ENCODE results near the gene CCDC136. TPM values are rescaled to one million over a fixed set of nuclear protein-coding genes. Genes with fewer than 3 reads are reported as not detected.

Gene CCDC136
- total and polyA plus RNA-seq, 2 donors (not counting 1 experiment from before 2014, with no cell fraction given), result 8.3 to 12.1 TPM

DNA sequence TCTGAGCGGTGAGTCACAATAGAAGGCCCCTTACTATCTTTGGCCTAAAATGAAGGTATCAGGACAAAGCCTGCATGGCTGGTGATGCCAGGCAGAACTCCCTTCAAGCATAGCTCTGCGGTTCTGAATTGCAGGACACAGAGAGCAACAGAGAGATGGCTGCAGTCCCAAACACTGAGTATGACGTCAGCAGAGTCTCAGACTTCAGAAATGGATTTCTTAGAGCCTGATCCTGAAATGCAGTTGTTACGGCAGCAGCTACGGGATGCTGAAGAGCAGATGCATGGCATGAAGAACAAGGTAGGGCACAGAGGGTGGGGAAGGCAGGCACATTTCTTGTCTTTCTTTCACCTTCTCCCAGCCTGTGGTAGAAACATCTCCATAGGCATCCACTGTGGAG is 13.5 kb downstream of the CCDC136 start:
- DNase-seq (ENCODE audit: low read depth in 2 of 2), result no peak
- H3K9me3 ChIP-seq (ENCODE audit: control insufficient read depth, insufficient read depth, low read depth, low read length), result no peaks in the 10 kb centered on the region

DNA sequence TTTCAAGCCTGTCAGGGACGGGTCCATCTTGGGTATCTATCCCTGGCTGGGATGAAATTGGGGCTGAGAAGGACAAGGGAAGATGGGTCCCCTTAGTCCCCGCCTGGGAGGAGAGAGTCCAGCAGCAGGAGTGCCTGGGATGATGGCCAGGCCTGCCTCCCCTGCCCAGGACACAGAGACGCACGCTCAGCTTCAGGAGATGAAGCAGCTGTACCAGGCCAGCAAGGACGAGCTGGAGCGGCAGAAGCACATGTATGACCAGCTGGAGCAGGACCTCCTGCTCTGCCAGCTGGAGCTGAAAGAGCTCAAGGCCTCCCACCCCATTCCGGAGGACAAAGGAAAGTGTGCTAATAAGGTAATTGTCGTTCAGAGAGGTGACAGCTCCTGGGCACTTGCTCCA is 15.4 kb downstream of the CCDC136 start:
- no peak overlapping the region for H3K27ac ChIP-seq (ENCODE audit: insufficient read depth, low read length)
- no peak overlapping the region for H2AFZ ChIP-seq (ENCODE audit: low read length)
- no peaks in the 10 kb centered on the region for H4K20me1 ChIP-seq (ENCODE audit: control insufficient read depth, extremely low read depth, insufficient read depth, low read length)
- H3K9me3 ChIP-seq (ENCODE audit: control insufficient read depth, insufficient read depth, low read depth, low read length), result no peaks in the 10 kb centered on the region
- TF ChIP-seq EZH2 (IDR thresholded peaks at IDR 0.05; ENCODE audit: low read length, missing control alignments), result no peak
- TF ChIP-seq CTCF (conservative IDR thresholded peaks at IDR 0.05 in 1 of 2, IDR thresholded peaks at IDR 0.05 in 1 of 2; ENCODE audit: low read depth in 1 of 2, low read length in 2 of 2), result no peak
- no peaks in the 10 kb centered on the region for H3K4me1 ChIP-seq (ENCODE audit: control insufficient read depth, extremely low read depth, insufficient read depth, low read length)
- H3K4me3 ChIP-seq (replicated peaks in 1 of 4; ENCODE audit: control extremely low read depth in 1 of 4, insufficient read depth in 1 of 4, low read depth in 3 of 4, low read length in 4 of 4), result no peak overlapping the region
- H3K4me2 ChIP-seq (ENCODE audit: extremely low read depth, insufficient read depth, low read length), result no peak overlapping the region
- no peak for DNase-seq (ENCODE audit: low read depth in 2 of 2)
- H3K27me3 ChIP-seq (ENCODE audit: control insufficient read depth, insufficient read depth, low read length), result no peaks in the 10 kb centered on the region
- no peaks in the 10 kb centered on the region for H3K79me2 ChIP-seq (ENCODE audit: control insufficient read depth, insufficient read depth, low read length)
- peaks cover 10% of the 10 kb centered on the region for H3K36me3 ChIP-seq (ENCODE audit: control insufficient read depth, insufficient read depth, low read length)
- no peak overlapping the region for H3K9ac ChIP-seq (ENCODE audit: insufficient read depth, low read length)

More for the DNA sequence above, 13.5 kb downstream of the CCDC136 start:
- no peaks in the 10 kb centered on the region for H3K27me3 ChIP-seq (ENCODE audit: control insufficient read depth, insufficient read depth, low read length)
- no peak overlapping the region for H3K27ac ChIP-seq (ENCODE audit: insufficient read depth, low read length)
- no peak overlapping the region for H2AFZ ChIP-seq (ENCODE audit: low read length)
- H4K20me1 ChIP-seq (ENCODE audit: control insufficient read depth, extremely low read depth, insufficient read depth, low read length), result no peaks in the 10 kb centered on the region
- peaks cover 10% of the 10 kb centered on the region for H3K36me3 ChIP-seq (ENCODE audit: control insufficient read depth, insufficient read depth, low read length)
- H3K79me2 ChIP-seq (ENCODE audit: control insufficient read depth, insufficient read depth, low read length), result no peaks in the 10 kb centered on the region
- no peak for TF ChIP-seq EZH2 (IDR thresholded peaks at IDR 0.05; ENCODE audit: low read length, missing control alignments)
- H3K4me2 ChIP-seq (ENCODE audit: extremely low read depth, insufficient read depth, low read length), result no peak overlapping the region
- no peaks in the 10 kb centered on the region for H3K4me1 ChIP-seq (ENCODE audit: control insufficient read depth, extremely low read depth, insufficient read depth, low read length)
- H3K4me3 ChIP-seq (replicated peaks in 1 of 4; ENCODE audit: control extremely low read depth in 1 of 4, insufficient read depth in 1 of 4, low read depth in 3 of 4, low read length in 4 of 4), result no peak overlapping the region
- H3K9ac ChIP-seq (ENCODE audit: insufficient read depth, low read length), result no peak overlapping the region

DNA sequence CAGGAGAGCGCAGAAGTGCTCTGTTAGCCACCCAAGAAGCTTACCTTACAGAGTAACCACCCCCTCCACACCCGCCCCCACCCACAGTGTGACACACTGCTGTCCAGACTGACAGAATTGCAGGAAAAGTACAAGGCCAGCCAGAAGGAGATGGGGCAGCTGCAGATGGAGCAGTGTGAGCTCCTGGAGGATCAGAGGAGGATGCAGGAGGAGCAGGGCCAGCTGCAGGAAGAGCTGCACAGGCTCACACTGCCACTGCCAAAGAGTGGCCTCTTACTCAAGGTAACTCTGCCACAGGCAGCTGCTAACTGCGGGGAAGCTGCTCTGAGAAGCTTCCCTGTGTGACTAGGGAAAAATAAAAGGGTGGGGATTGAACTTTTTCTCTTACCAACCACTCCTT is 17.6 kb downstream of the CCDC136 start:
- Histone ChIP-seq H3K27me3 (ENCODE audit: control insufficient read depth, insufficient read depth, low read length) (no peaks in the 10 kb centered on the region), H3K79me2 (ENCODE audit: control insufficient read depth, insufficient read depth, low read length) (no peaks in the 10 kb centered on the region), H4K20me1 (ENCODE audit: control insufficient read depth, extremely low read depth, insufficient read depth, low read length) (no peaks in the 10 kb centered on the region), H3K4me2 (ENCODE audit: extremely low read depth, insufficient read depth, low read length) (no peak overlapping the region), H3K9me3 (ENCODE audit: control insufficient read depth, insufficient read depth, low read depth, low read length) (no peaks in the 10 kb centered on the region), H3K4me3 (replicated peaks in 1 of 4; ENCODE audit: control extremely low read depth in 1 of 4, insufficient read depth in 1 of 4, low read depth in 3 of 4, low read length in 4 of 4) (no peak overlapping the region), H3K27ac (ENCODE audit: insufficient read depth, low read length) (no peak overlapping the region), H3K9ac (ENCODE audit: insufficient read depth, low read length) (no peak overlapping the region), H3K36me3 (ENCODE audit: control insufficient read depth, insufficient read depth, low read length) (peaks cover 10% of the 10 kb centered on the region), H3K4me1 (ENCODE audit: control insufficient read depth, extremely low read depth, insufficient read depth, low read length) (no peaks in the 10 kb centered on the region), H2AFZ (ENCODE audit: low read length) (no peak overlapping the region)
- TF ChIP-seq CTCF (conservative IDR thresholded peaks at IDR 0.05 in 1 of 2, IDR thresholded peaks at IDR 0.05 in 1 of 2; ENCODE audit: low read depth in 1 of 2, low read length in 2 of 2) (no peak), EZH2 (IDR thresholded peaks at IDR 0.05; ENCODE audit: low read length, missing control alignments) (no peak)
- DNase-seq (ENCODE audit: low read depth in 2 of 2), result no peak
